SK-N-SH (cell line): ENCODE measurements around the gene NUFIP1.

Experiments used
- GABPA ChIP-seq: IDR thresholded peaks from 2 replicates; pipeline ENCODE4 v1.4.0; 2012; ENCODE audit warnings: low read depth, mild to moderate bottlenecking
- YY1 ChIP-seq: IDR thresholded peaks from 2 replicates; pipeline ENCODE4 v1.4.0; 2012; ENCODE audit warnings: low read depth, mild to moderate bottlenecking
- TF ChIP-seq, protein P1 (sequence below): fragments of 200-600 bp; sonication (generic); IDR thresholded peaks from 2 replicates; pipeline ENCODE4 v1.6.1; 2017; ENCODE audit warnings: antibody characterized with exemption, mild to moderate bottlenecking, moderate library complexity

DNA sequence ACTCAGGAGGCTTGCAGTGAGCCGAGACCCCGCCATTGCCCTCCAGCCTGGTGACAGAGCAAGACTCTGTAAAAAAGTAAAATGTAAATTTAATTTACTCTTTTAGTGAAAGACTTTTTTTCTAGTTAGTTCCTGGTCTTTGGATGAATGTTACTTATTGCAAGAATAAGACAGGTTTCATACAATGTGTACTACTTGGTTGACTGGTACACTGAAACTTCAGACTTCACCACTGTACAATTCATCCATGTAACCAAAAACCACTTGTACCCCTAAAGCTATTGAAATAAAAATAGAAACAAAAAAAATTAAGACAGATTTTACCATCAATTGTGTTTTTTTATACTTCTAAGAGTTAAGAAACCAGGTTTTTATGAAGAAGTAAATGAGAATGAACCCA, 35.6 kb upstream of the NUFIP1 start:
- TF ChIP-seq, protein P1, sequence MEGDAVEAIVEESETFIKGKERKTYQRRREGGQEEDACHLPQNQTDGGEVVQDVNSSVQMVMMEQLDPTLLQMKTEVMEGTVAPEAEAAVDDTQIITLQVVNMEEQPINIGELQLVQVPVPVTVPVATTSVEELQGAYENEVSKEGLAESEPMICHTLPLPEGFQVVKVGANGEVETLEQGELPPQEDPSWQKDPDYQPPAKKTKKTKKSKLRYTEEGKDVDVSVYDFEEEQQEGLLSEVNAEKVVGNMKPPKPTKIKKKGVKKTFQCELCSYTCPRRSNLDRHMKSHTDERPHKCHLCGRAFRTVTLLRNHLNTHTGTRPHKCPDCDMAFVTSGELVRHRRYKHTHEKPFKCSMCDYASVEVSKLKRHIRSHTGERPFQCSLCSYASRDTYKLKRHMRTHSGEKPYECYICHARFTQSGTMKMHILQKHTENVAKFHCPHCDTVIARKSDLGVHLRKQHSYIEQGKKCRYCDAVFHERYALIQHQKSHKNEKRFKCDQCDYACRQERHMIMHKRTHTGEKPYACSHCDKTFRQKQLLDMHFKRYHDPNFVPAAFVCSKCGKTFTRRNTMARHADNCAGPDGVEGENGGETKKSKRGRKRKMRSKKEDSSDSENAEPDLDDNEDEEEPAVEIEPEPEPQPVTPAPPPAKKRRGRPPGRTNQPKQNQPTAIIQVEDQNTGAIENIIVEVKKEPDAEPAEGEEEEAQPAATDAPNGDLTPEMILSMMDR: no peak
- TF ChIP-seq YY1 (no peak), GABPA (no peak)
